HFFc6 (cell line): Measurements from ENCODE around the gene THSD4. TPM values are rescaled to one million over a fixed set of nuclear protein-coding genes. Genes with fewer than 3 reads are reported as not detected.
"Not testable (repeated sequence)": the region's sequence is repeated elsewhere in the genome, so short reads cannot be mapped to it uniquely, and the experiment has no call there.

Source experiments
- DNase-seq: peaks from one replicate; pipeline ENCODE4 v3.0.0-alpha.2; 2018
- H3K27ac Mint-ChIP-seq: 2 replicates; pipeline ENCODE4 v1.8.0; 2020; ENCODE audit warnings: mild to moderate bottlenecking, mixed read lengths
- H3K27me3 Mint-ChIP-seq: 2 replicates; pipeline ENCODE4 v1.8.0; 2021; ENCODE audit warnings: mild to moderate bottlenecking, moderate library complexity, mixed read lengths; ENCODE audit not compliant: insufficient read depth
- H3K36me3 Mint-ChIP-seq: 2 replicates; pipeline ENCODE4 v1.8.0; 2021; ENCODE audit warnings: low read depth, mixed read lengths
- H3K4me1 Mint-ChIP-seq: 2 replicates; pipeline ENCODE4 v1.8.0; 2020; ENCODE audit warnings: low read depth, mixed read lengths
- H3K4me3 Mint-ChIP-seq: 2 replicates; pipeline ENCODE4 v1.8.0; 2020; ENCODE audit warnings: mild to moderate bottlenecking, moderate library complexity, mixed read lengths
- H3K9me3 Mint-ChIP-seq: 2 replicates; pipeline ENCODE4 v1.8.0; 2020; ENCODE audit warnings: mild to moderate bottlenecking, mixed read lengths
- total RNA-seq, 6 experiments: library from RNA; stranded (reverse); fragmentation: NEBNext Ultra II Directional; extraction: Animal tissue kit (Norgen Biotek cat#: 25700); gene quantifications; 2 replicates in 1 of 6; 3 replicates in 5 of 6; pipeline ENCODE4 v1.2.3, GENCODE V29; 2021
- TF ChIP-seq, protein P1 (sequence below): fragments of 200-600 bp; sonication (generic); IDR thresholded peaks from 2 replicates; pipeline ENCODE4 v1.5.0; 2021; ENCODE audit warnings: antibody characterized with exemption, mild to moderate bottlenecking

The THSD4 gene
- total RNA-seq, 6 experiments from 2014 or later, result 32.7 to 39.1 (median 36.4) TPM

DNA sequence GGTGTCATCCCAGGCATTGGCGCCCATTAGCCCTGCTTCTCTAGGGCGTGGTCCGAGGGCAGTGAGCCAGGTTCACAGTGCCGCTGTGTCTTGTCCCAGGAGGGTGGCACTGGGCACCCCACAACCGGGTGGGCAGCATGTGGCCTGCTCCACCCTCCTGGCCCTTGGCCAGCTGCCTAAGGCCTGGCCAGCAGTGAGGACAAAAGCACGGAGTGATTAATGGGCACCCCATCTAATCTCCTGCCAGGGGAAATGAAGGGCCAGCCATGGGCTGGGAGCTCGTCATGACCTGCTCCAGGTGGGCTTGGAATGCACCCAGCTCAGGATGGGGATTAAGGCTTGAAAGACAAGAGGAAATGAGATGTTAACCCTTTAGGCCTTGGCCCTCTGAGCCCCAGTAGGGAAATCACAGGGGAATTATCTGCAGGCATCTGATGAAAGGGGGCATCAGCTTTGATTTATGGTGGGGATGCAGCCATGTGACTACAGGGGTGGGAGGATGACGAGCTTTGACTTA lies 5.2 kb downstream of the THSD4 start:
- DNase-seq, result no peak
- TF ChIP-seq, protein P1, sequence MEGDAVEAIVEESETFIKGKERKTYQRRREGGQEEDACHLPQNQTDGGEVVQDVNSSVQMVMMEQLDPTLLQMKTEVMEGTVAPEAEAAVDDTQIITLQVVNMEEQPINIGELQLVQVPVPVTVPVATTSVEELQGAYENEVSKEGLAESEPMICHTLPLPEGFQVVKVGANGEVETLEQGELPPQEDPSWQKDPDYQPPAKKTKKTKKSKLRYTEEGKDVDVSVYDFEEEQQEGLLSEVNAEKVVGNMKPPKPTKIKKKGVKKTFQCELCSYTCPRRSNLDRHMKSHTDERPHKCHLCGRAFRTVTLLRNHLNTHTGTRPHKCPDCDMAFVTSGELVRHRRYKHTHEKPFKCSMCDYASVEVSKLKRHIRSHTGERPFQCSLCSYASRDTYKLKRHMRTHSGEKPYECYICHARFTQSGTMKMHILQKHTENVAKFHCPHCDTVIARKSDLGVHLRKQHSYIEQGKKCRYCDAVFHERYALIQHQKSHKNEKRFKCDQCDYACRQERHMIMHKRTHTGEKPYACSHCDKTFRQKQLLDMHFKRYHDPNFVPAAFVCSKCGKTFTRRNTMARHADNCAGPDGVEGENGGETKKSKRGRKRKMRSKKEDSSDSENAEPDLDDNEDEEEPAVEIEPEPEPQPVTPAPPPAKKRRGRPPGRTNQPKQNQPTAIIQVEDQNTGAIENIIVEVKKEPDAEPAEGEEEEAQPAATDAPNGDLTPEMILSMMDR, result no peak
- H3K27ac Mint-ChIP-seq, result no peak overlapping the region
- no peaks in the 10 kb centered on the region for H3K9me3 Mint-ChIP-seq
- no peak overlapping the region for H3K4me3 Mint-ChIP-seq
- peaks cover 2% of the 10 kb centered on the region for H3K27me3 Mint-ChIP-seq
- peaks cover 31% of the 10 kb centered on the region for H3K4me1 Mint-ChIP-seq
- peaks cover 26% of the 10 kb centered on the region; the same call in 1 of the 2 replicates for H3K36me3 Mint-ChIP-seq

DNA sequence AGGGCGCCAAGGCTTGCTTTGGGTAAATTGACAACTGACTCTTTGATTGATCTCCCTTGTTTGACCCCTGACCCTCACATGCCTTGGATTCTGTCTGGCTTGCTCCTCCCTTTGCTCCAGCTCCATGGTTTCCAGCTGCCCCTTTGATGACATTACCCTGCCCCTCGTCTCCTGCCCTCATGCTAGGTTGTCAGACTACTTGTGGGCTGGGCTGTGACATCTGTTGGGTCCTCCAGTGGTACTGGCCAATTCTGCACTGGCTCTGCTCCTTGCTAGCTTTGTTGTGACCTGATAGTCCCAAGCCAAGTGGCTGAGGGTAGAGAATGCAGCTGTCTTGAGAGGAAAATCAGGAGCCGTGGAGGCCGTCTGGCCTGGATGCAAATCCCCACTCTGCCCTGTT lies 6.2 kb downstream of the THSD4 start:
- H3K9me3 Mint-ChIP-seq, result no peaks in the 10 kb centered on the region
- peaks cover 2% of the 10 kb centered on the region for H3K27me3 Mint-ChIP-seq
- H3K36me3 Mint-ChIP-seq, result peaks cover 32% of the 10 kb centered on the region
- H3K4me1 Mint-ChIP-seq, result peaks cover 33% of the 10 kb centered on the region
- TF ChIP-seq, protein P1, result no peak
- H3K27ac Mint-ChIP-seq, result no peak overlapping the region
- H3K4me3 Mint-ChIP-seq, result no peak overlapping the region
- no peak for DNase-seq

DNA sequence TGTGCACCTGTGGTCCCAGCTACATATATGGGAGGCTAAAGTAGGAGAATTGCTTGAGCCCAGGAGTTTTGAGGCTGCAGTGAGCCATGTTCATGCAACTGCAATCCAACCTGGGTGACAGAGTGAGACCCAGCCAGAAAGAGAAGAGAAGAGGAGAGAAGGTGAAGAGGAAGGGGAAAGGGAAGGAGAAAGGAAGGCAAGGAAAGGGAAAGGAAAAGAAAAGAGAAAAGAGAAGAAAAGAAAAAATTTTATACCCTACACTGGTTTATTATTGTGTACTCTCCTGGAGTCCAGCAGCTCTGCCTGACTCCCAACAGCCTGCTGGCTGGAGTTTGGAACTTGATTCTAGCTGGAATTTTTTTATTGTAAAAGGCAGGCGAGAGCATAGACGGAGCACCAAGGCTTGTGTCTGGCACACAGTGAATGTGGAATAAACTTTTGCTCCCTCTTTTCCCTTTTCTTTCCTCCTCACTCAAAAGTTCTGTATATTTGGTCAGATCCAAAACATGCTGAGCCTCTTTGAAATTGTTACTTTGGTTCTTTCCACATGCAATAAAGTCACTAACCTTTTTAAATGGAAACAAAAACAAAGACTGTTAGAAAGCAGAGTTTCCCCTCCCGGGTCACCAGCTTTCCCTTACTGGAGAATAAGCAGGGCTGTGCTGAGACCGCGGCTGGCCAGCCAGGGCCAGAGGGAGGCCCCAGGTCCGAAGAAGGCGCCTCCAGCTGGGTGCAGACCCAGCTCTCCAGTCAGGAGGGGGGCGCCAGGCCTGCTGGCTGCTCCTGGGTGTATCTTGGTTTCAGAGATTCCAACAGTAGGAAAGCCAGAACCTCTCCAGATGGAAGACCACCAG lies 9.9 kb downstream of the THSD4 start:
- Mint-ChIP-seq H3K27ac (no peak overlapping the region), H3K9me3 (no peaks in the 10 kb centered on the region), H3K4me1 (peaks cover 31% of the 10 kb centered on the region), H3K36me3 (peaks cover 30% of the 10 kb centered on the region), H3K27me3 (no peaks in the 10 kb centered on the region; the same call in 1 of the 2 replicates), H3K4me3 (no peak overlapping the region)
- TF ChIP-seq, protein P1, result no peak
- no peak for DNase-seq

DNA sequence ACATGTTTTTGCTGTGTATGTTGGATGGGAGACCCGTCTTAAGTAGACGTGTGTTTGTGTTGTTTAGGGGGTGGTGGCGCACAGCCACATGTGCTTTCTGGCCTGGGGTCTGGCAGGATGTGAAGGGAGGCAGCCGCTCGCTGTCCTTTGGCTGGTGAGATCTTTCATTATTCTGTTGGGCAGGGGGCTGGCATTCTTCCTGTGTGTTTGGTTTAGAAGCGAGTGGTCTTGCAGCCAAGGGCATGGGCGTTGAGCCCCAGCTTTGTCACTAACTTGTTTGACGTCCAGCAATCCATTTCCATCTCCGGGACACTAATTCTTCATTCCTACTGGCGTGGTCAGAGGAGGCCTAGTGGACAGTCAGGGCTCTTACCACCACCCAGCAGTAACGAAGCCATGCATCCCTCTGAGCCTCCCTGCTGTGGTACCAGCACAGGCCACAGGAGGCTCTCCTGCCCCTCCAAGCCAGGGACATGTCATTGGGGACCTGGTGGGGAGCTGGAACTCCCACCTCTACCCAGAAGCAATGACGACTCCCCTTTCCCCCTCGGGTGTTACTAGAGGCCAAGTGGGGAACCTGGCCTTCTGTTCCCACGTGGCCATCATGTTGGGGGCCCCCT lies 10.7 kb downstream of the THSD4 start:
- DNase-seq, result no peak
- no peak overlapping the region for H3K27ac Mint-ChIP-seq

DNA sequence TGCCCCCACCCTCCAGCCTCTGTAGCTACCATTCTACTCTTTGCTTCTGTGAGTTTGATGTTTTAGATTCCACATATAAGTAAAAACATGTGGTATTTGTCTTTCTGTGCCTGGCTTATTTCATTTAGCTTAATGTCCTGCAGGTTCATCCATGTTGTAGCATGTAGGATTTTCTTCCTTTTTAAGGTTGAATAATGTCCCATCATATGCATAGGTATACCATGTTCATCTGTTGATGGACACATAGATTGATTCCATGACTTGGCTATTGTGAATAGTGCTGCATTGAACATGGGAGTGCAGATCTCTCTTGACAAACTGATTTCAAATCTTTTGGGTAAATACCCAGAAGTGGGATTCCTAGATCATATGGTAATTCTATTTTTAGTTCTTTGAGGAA lies 11.8 kb downstream of the THSD4 start:
- H3K27me3 Mint-ChIP-seq, result no peaks in the 10 kb centered on the region

More for the DNA sequence above, 10.7 kb downstream of the THSD4 start:
- no peaks in the 10 kb centered on the region for H3K9me3 Mint-ChIP-seq
- H3K4me3 Mint-ChIP-seq, result no peak overlapping the region
- peaks cover 24% of the 10 kb centered on the region for H3K36me3 Mint-ChIP-seq
- TF ChIP-seq, protein P1, result peak; percentile 46
- peaks cover 31% of the 10 kb centered on the region for H3K4me1 Mint-ChIP-seq
- H3K27me3 Mint-ChIP-seq, result no peaks in the 10 kb centered on the region

DNA sequence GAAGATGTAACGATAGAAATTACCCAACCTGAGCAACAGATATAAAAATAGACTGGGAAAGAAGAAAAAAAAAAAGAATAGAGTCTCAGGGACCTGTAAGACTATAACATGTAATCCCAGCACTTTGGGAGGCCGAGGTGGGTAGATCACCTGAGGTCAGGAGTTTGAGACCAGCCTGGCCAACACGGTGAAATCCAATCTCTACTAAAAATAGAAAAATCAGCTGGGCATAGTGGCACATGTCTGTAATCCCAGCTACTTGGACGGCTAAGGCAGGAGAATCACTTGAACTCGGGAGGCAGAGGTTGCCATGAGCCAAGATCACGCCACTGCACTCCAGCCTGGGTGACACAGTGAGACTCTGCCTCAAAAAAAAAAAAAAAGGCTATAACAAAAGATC lies 12.9 kb downstream of the THSD4 start:
- not testable (repeated sequence) for H3K27me3 Mint-ChIP-seq, DNase-seq, H3K9me3 Mint-ChIP-seq, H3K27ac Mint-ChIP-seq, H3K4me3 Mint-ChIP-seq
- peaks cover 17% of the 10 kb centered on the region; the same call in 1 of the 2 replicates for H3K36me3 Mint-ChIP-seq
- peaks cover 53% of the 10 kb centered on the region for H3K4me1 Mint-ChIP-seq

More for the DNA sequence above, 11.8 kb downstream of the THSD4 start:
- no peak overlapping the region for H3K27ac Mint-ChIP-seq
- no peaks in the 10 kb centered on the region for H3K9me3 Mint-ChIP-seq
- TF ChIP-seq, protein P1, result no peak
- H3K4me3 Mint-ChIP-seq, result no peak overlapping the region
- peaks cover 17% of the 10 kb centered on the region; the same call in 1 of the 2 replicates for H3K36me3 Mint-ChIP-seq
- DNase-seq, result no peak
- H3K4me1 Mint-ChIP-seq, result peaks cover 42% of the 10 kb centered on the region
